Fibroblast of the aortic adventitia (primary cell): Measurements from ENCODE around the gene EML6. TPM values are rescaled to one million over a fixed set of nuclear protein-coding genes. Genes with fewer than 3 reads are reported as not detected.

Experiments used
- DNase-seq: peaks from one replicate; pipeline ENCODE4 v3.0.0-alpha.2; 2010; ENCODE audit warnings: low read depth
- H3K4me3 ChIP-seq: 2 replicates; pipeline ENCODE4 v1.5.1; 2011; ENCODE audit warnings: low read depth, mild to moderate bottlenecking, control low read depth, low read length, moderate library complexity
- total RNA-seq: library from RNA; depleted of rRNA; stranded (reverse); fragments of >200 nt; gene quantifications from 2 replicates; pipeline ENCODE4 v1.2.3, GENCODE V29; 2012; ENCODE audit warnings: low replicate concordance
- TF ChIP-seq, protein P1 (sequence below): IDR thresholded peaks from 2 replicates; pipeline ENCODE4 v1.5.1; 2011; ENCODE audit warnings: mild to moderate bottlenecking, low read length, control low read depth, inconsistent platforms; ENCODE audit not compliant: insufficient read depth

Gene EML6
- total RNA-seq, 1 donor = 2.8 TPM

DNA sequence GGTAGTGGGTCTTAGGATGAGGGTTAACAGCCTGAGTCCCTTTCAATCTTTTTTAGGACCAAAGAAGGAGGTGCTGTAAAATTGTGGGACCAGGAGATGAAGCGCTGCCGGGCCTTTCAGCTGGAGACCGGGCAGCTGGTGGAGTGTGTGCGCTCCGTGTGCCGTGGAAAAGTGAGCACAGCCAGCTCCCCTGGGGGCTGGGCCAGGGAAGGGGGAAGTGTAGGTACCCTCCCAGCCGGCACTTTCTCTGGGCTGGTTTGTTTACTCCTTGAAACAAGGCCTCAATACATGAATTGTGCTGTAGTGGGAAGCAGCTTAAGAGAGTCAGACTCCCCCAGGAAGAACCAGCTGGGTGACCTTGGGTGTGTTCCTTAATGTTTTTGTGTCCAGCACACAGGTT is 236.7 kb downstream of the EML6 start:
- no peak for DNase-seq
- no peak overlapping the region for H3K4me3 ChIP-seq
- TF ChIP-seq, protein P1, sequence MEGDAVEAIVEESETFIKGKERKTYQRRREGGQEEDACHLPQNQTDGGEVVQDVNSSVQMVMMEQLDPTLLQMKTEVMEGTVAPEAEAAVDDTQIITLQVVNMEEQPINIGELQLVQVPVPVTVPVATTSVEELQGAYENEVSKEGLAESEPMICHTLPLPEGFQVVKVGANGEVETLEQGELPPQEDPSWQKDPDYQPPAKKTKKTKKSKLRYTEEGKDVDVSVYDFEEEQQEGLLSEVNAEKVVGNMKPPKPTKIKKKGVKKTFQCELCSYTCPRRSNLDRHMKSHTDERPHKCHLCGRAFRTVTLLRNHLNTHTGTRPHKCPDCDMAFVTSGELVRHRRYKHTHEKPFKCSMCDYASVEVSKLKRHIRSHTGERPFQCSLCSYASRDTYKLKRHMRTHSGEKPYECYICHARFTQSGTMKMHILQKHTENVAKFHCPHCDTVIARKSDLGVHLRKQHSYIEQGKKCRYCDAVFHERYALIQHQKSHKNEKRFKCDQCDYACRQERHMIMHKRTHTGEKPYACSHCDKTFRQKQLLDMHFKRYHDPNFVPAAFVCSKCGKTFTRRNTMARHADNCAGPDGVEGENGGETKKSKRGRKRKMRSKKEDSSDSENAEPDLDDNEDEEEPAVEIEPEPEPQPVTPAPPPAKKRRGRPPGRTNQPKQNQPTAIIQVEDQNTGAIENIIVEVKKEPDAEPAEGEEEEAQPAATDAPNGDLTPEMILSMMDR = no peak

- no peak for DNase-seq
- TF ChIP-seq, protein P1 = no peak
- H3K4me3 ChIP-seq = no peak overlapping the region
These were observed 239.0 kb downstream of the EML6 start for GRCh38 chr2:54962511-54962910.

GRCh38 chr2:54962935-54963440 is 239.5 kb downstream of the EML6 start:
- TF ChIP-seq, protein P1 = no peak
- no peak overlapping the region for H3K4me3 ChIP-seq
- DNase-seq = no peak

DNA sequence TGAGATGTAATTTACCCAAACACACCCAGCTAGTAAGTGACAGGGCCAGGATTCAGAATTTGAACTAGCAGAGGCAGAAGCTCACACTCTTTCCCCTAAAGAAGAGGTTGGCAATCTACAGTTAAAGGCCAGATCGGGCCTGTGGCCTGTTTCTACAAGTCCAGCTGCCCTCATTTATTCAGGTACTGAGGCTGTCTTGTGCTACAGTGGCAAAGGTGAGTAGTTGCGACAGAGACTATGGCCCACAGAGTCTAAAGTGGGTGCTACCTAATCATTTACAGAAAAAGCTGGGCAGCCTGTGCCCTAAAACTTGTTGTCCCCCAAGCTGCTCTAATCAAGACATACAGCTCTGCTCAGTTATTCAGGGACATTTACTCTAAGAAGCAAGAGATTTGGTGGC is 240.0 kb downstream of the EML6 start:
- no peak for DNase-seq
- H3K4me3 ChIP-seq = no peak overlapping the region
- TF ChIP-seq, protein P1 = no peak

DNA sequence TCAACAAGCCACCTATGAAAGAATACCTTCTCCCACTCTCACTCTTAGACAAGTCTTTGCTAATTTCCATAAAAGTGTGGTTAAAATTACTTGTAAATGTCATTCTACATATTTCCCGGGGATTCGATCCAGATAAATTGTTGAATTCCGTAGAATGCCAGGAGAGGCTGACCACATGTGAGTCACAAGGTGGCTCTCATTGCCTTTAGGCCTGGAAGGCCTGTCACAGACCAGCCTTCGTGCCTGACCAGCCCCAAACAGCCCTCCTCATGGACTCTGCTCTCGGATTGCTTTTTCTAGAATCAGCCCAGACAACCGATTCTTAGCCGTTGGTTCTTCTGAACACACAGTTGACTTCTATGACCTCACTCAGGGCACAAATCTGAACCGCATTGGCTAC is 240.8 kb downstream of the EML6 start:
- no peak overlapping the region for H3K4me3 ChIP-seq
- DNase-seq = peak; percentile 25
- TF ChIP-seq, protein P1 = no peak

GRCh38 chr2:54964816-54965215 is 241.4 kb downstream of the EML6 start:
- H3K4me3 ChIP-seq = no peak overlapping the region

More at GRCh38 chr2:54964816-54965215, 241.4 kb downstream of the EML6 start:
- no peak for DNase-seq
- TF ChIP-seq, protein P1 = no peak
